GM18858 (cell line): ENCODE measurements around the gene CCDC82.

ENCODE experiments used
- ATAC-seq: cut with Tn5 transposase; IDR thresholded peaks from one replicate; pipeline ENCODE4 v1.9.1; 2021; ENCODE audit not compliant: unreplicated experiment

CCDC82 gene

DNA sequence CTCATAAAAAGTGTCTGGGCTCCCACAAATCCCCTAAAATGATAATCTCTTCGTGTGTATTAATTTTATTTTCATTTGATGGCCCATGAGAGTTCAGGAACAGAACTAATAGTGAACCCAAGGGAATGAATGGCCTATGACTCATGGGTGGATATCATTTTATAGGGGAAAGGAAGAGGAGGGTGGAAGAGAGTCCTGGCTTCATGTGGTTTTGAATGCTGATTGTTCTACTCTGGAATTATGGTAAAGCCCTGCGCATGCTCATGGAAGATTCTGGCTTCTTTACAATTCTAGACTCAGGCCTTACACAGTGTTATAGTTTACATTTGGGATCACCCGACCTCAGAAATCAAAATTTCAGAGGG lies 82.0 kb downstream of the CCDC82 start:
- ATAC-seq, result no peak

DNA sequence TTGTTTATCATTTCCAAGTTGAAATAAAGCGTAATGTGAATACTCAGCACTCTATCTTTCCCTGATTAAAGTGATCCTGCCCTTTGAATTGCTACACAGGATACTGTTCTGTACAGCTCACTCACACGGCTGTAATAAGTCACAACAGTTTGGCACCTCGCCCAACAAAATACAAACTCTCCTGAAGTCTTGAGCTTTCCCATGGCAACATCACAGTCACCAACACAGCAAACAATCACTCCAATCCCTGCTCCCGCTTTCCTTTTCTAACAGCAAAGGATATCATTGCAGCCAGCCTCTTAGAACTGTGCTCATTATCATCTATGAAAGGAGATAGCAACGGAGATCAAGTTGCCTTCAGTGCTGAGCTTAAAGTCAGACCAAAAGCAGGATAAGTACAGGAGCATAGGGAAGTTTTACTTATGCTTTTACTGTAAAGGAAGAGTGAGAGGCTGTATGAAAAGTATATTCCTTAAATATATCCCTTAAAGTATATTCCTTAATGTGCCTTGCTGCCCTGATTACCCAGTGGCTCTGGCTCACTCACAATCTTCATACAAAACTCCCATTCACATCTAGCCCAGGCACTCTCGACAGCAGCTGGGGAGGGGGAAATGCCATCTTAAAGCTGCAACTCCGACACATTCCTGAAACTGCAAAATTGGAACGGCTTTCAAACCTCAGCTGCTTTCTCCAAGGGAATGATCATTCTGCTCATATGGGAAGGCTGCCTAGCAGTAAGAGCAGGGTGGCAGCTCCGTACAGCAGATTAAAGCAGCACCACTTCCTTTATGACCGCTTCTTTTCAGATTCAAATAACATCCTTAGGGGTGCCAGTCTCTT lies 82.6 kb downstream of the CCDC82 start:
- ATAC-seq, result no peak

DNA sequence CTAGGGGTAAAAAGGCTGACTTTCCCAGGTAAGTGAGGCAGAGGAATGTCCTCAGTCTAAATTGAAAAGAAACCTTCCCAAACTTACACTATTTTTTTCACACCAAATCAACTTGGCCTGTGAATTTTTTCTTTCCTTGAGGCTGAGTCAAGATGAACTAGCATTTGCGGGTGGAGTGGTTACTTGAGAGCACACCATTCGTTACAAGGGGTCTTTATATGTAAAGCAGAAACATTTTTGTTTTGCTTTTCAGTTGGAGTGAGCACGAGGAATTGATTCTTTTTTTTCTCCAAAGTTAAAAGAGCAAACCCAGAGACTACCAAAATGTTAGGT lies 83.1 kb downstream of the CCDC82 start:
- no peak for ATAC-seq

DNA sequence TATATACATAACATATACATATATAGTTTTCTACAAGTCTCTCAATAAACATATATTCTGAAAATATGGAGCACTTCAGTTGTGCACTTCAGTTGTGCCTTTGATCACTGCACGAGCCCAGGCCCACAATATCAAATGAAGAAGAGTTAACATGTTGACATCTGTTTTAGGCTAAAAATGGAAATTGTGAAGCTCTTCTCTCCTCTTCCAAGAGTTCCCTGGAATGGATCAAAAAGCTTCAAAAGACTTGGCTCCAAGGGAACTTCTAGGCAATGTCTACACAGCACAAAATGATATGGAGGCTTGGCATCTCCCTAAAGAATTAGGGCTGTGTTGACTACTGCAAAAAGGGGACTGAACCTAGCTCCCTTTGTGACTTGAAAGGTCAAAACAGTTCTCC lies 83.6 kb downstream of the CCDC82 start:
- no peak for ATAC-seq

DNA sequence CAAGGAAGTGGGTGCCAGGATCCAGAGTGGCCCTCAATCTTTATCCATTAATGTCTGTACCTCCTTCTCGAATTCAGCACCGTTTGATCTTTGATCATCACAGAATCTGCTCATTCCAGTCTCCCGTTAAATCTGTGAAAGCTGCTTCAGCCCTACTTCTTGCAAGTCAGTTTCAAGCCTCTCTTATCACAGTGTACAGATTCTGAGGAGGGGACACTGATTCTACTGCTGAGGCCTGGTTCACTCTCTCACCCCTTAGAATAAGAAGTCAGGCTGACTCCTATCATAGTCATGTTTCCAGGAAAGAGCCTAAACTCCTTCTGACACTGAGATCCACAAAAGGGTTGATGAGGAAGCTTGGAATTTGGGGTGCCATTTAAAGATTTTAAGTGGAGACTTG lies 85.7 kb downstream of the CCDC82 start:
- no peak for ATAC-seq

DNA sequence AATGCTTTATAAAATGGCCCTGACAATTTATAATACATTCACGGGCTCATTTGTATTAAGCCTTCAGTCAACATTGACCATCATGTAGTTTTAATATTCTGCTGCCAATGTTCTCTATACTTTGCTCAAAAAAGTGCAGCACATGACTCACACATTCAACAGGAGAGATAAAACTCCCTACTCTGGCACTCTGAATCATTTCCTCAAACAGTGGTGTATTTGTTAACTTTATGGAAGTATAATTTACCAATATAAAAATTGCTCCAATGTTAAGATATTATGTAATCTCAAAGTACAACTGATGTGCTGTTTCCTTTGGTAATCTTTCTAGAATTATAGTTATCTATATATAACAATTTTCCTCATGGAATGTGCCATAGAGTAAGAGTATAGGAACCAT lies 86.6 kb downstream of the CCDC82 start:
- ATAC-seq, result no peak
